Loucy (cell line): ENCODE results near the gene ST3GAL5.

Experiments used
- EZH2phosphoT487 ChIP-seq: fragments of 200-600 bp; IDR thresholded peaks from 2 replicates; pipeline ENCODE4 v1.6.1; 2018; ENCODE audit warnings: antibody characterized with exemption, mild to moderate bottlenecking, moderate library complexity, borderline replicate concordance
- TF ChIP-seq, protein P1 (sequence below): fragments of 200-600 bp; sonication (generic); conservative IDR thresholded peaks from 2 replicates; pipeline ENCODE4 v1.5.1; 2014; ENCODE audit warnings: mild to moderate bottlenecking, antibody characterized with exemption, low read length

DNA sequence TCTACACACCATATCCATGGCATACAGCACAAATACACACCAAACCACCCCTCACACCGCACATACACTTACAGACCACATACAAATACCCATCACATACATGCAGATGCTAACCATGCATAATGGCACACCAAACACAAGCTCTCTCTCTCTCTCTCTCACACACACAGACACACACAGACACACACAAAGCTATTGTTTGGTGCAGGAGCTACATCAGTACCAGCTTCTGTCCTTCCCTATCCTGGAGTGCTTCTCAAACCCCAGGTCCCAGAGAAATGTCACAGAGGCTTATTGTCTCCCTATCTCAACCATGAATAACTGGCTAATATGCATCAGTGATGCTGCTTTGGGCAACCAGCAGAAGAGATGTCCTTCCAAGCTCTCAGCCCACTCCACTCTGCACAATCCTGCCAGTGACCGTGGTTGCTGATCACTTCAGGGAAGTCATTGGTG is 36.5 kb upstream of the ST3GAL5 start:
- TF ChIP-seq, protein P1, sequence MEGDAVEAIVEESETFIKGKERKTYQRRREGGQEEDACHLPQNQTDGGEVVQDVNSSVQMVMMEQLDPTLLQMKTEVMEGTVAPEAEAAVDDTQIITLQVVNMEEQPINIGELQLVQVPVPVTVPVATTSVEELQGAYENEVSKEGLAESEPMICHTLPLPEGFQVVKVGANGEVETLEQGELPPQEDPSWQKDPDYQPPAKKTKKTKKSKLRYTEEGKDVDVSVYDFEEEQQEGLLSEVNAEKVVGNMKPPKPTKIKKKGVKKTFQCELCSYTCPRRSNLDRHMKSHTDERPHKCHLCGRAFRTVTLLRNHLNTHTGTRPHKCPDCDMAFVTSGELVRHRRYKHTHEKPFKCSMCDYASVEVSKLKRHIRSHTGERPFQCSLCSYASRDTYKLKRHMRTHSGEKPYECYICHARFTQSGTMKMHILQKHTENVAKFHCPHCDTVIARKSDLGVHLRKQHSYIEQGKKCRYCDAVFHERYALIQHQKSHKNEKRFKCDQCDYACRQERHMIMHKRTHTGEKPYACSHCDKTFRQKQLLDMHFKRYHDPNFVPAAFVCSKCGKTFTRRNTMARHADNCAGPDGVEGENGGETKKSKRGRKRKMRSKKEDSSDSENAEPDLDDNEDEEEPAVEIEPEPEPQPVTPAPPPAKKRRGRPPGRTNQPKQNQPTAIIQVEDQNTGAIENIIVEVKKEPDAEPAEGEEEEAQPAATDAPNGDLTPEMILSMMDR = no peak
- TF ChIP-seq EZH2phosphoT487 = no peak
